T-cell (primary cell): ENCODE data around the gene SLC37A1. TPM values are rescaled to one million over a fixed set of nuclear protein-coding genes. Genes with fewer than 3 reads are reported as not detected.

Experiments
- ATAC-seq, 4 experiments: fragments of 200-7000 bp in 3 of 4; fragments of 150-1000 bp in 1 of 4; cut with Tn5 transposase; replicated peaks in 1 of 4; 1 replicate in 3 of 4; 2 replicates in 1 of 4; pipeline ENCODE4 v1.10.0; 2021; ENCODE audit warnings: moderate library complexity in 3 of 4, mild to moderate bottlenecking in 2 of 4, moderate number of reproducible peaks in 1 of 4
- CTCF ChIA-PET, 2 donors: fragments of 300-600 bp; sonication (Branson Sonifier 250); formaldehyde crosslinking; loops; one replicate each; lab custom pipeline; 2022; ENCODE audit warnings: antibody characterized with exemption in 2 of 2; lab: Charles Lee
- POLR2A ChIA-PET, 2 donors: fragments of 300-600 bp; sonication (Branson Sonifier 250); formaldehyde crosslinking; loops; one replicate each; lab custom pipeline; 2022; ENCODE audit warnings: antibody characterized with exemption in 2 of 2; lab: Charles Lee
- DNase-seq, 35 experiments: peaks; one replicate each; pipeline versions ENCODE4 v3.0.0 to v3.0.0-alpha.2; 2013 to 2023
- H3K27ac ChIP-seq: one replicate; pipeline ENCODE4 v1.5.1; 2013; ENCODE audit warnings: low read length
- H3K27me3 ChIP-seq, 2 experiments: replicated peaks in 1 of 2; 1 replicate in 1 of 2; 2 replicates in 1 of 2; pipeline versions ENCODE4 v1.6.1 to v1.7.0; 2013; ENCODE audit warnings: low read length in 1 of 2, mixed read lengths in 1 of 2; ENCODE audit not compliant: control insufficient read depth in 2 of 2, insufficient read depth in 2 of 2; ENCODE audit errors: extremely low read depth in 1 of 2
- H3K36me3 ChIP-seq, 2 donors: 1 replicate in 1 of 2; 2 replicates in 1 of 2; pipeline versions ENCODE4 v1.6.1 to v1.7.0; 2013; ENCODE audit warnings: low read length in 1 of 2; ENCODE audit not compliant: control insufficient read depth in 2 of 2, insufficient read depth in 1 of 2; ENCODE audit errors: extremely low read depth in 1 of 2
- H3K4me1 ChIP-seq, 2 experiments: 1 replicate in 1 of 2; 2 replicates in 1 of 2; pipeline versions ENCODE4 v1.6.1 to v1.7.0; 2013; ENCODE audit warnings: low read length in 2 of 2, mixed read lengths in 1 of 2; ENCODE audit not compliant: insufficient read depth in 2 of 2, control insufficient read depth in 1 of 2; ENCODE audit errors: extremely low read depth in 1 of 2
- H3K4me3 ChIP-seq, 2 donors: 1 replicate in 1 of 2; 2 replicates in 1 of 2; pipeline versions ENCODE4 v1.5.1 to v1.7.0; 2013; ENCODE audit warnings: mild to moderate bottlenecking in 2 of 2, low read length in 1 of 2, moderate library complexity in 1 of 2; ENCODE audit not compliant: control insufficient read depth in 1 of 2; ENCODE audit errors: extremely low read depth in 1 of 2
- H3K9me3 ChIP-seq: 2 replicates; pipeline ENCODE4 v1.7.0; 2013
- H3K27ac Mint-ChIP-seq, 2 donors: one replicate each; pipeline ENCODE4 v1.8.0; 2020 to 2021; ENCODE audit warnings: mild to moderate bottlenecking in 2 of 2, mixed read lengths in 2 of 2
- H3K27me3 Mint-ChIP-seq, 2 donors: one replicate each; pipeline ENCODE4 v1.8.0; 2021 to 2022; ENCODE audit warnings: mixed read lengths in 2 of 2
- H3K36me3 Mint-ChIP-seq: one replicate; pipeline ENCODE4 v1.8.0; 2021; ENCODE audit warnings: mixed read lengths
- H3K4me1 Mint-ChIP-seq, 3 donors: one replicate each; pipeline ENCODE4 v1.8.0; 2020 to 2022; ENCODE audit warnings: mixed read lengths in 3 of 3, mild to moderate bottlenecking in 1 of 3
- H3K4me3 Mint-ChIP-seq, 3 donors: one replicate each; pipeline ENCODE4 v1.8.0; 2020 to 2022; ENCODE audit warnings: mild to moderate bottlenecking in 3 of 3, mixed read lengths in 3 of 3, moderate library complexity in 3 of 3
- H3K9me3 Mint-ChIP-seq, 3 donors: one replicate each; pipeline ENCODE4 v1.8.0; 2020 to 2022; ENCODE audit warnings: mixed read lengths in 3 of 3
- WGBS: methylation state at CpG from one replicate; pipeline ENCODE4 v1.1.5; 2013; ENCODE audit warnings: missing lambda C conversion rate; ENCODE audit not compliant: insufficient coverage; 5-methylcytosine and 5-hydroxymethylcytosine counted together
- total RNA-seq, 35 experiments: library from RNA in 6 of 35; stranded (reverse) in 6 of 35; fragments of 120-200 nt in 1 of 35; gene quantifications; one replicate each; pipeline versions ENCODE4 v1.2.1 to v1.2.4 and lab custom pipeline; 2013 to 2026

Gene SLC37A1
- total RNA-seq, 5 donors from 2014 or later (not counting 1 experiment from before 2014, with no cell fraction given): 18.7 to 26.3 (median 22.6) TPM

- H3K27me3 ChIP-seq: no peaks in the 10 kb centered on the region
- H3K9me3 ChIP-seq: no peaks in the 10 kb centered on the region
- ChIA-PET CTCF (interaction anchor here (0.5 to 0.6 kb wide), 2 partner anchors 39 to 47 kb away, joined by 3 read pairs; no protein-coding TSS in a partner anchor), POLR2A (interaction anchor here (0.6 to 1.1 kb wide), 7 partner anchors 13 to 616 kb away, joined by 3 to 8 read pairs (median 3); partner anchors contain the start of gene UBASH3A (in 1 of the 2))
- Mint-ChIP-seq H3K27ac (peak overlapping the region; percentile 76 to 82), H3K27me3 (no peaks in the 10 kb centered on the region), H3K4me3 (peak overlapping the region; percentile 85 to 91 (median 87)), H3K9me3 (no peaks in the 10 kb centered on the region), H3K4me1 (peaks cover 30 to 47% (median 43%) of the 10 kb centered on the region in 3 donors), H3K36me3 (peaks cover 25% of the 10 kb centered on the region)
- H3K4me3 ChIP-seq: peak overlapping the region; percentile 81 to 87
- WGBS: under 1% methylated on average over 69 of the region's 77 CpGs
- DNase-seq (peak; percentile 23 to 75 (median 50)), ATAC-seq (peak; percentile 71 to 84 (median 74))
- H3K36me3 ChIP-seq: peaks cover 4 to 13% of the 10 kb centered on the region in 2 donors
- H3K27ac ChIP-seq: peak overlapping the region; percentile 63
- H3K4me1 ChIP-seq: peaks cover 3 to 21% of the 10 kb centered on the region in 2 experiments
These were observed 582 bp downstream of the SLC37A1 start for GRCh38 chr21:42513985-42514882.

- peaks cover 31% of the 10 kb centered on the region for H3K36me3 Mint-ChIP-seq
- no peak for ATAC-seq
- peak overlapping the region; percentile 81 to 87 for H3K4me3 ChIP-seq
These were observed 1.2 kb downstream of the SLC37A1 start for GRCh38 chr21:42514883-42515228.

GRCh38 chr21:42515708-42516502 is 2.3 kb downstream of the SLC37A1 start:
- WGBS: 96% methylated on average over 5 of the region's 12 CpGs
- Mint-ChIP-seq H3K9me3 (no peaks in the 10 kb centered on the region), H3K27ac (no peak overlapping the region), H3K27me3 (no peaks in the 10 kb centered on the region), H3K4me3 (peak overlapping the region; percentile 85 to 91 (median 87)), H3K36me3 (peaks cover 37% of the 10 kb centered on the region), H3K4me1 (peaks cover 36 to 49% (median 49%) of the 10 kb centered on the region in 3 donors)
- ChIA-PET CTCF (no interaction called here), POLR2A (interaction anchor here in 1 of 2 donors (0.6 kb wide), 1 partner anchor 61 kb away, joined by 3 read pairs; no protein-coding TSS in a partner anchor)
- Histone ChIP-seq H3K4me3 (no peak overlapping the region), H3K36me3 (peaks cover 8 to 25% of the 10 kb centered on the region in 2 donors), H3K4me1 (peaks cover 3 to 21% of the 10 kb centered on the region in 2 experiments), H3K9me3 (no peaks in the 10 kb centered on the region), H3K27ac (no peak overlapping the region), H3K27me3 (no peaks in the 10 kb centered on the region)
- ATAC-seq (no peak), DNase-seq (no peak)

More at GRCh38 chr21:42514883-42515228, 1.2 kb downstream of the SLC37A1 start:
- H3K4me1 Mint-ChIP-seq: peaks cover 33 to 47% (median 47%) of the 10 kb centered on the region in 3 donors
- H3K27ac Mint-ChIP-seq: peak overlapping the region; percentile 50 to 82
- Histone ChIP-seq H3K27ac (no peak overlapping the region), H3K36me3 (peaks cover 8 to 19% of the 10 kb centered on the region in 2 donors), H3K27me3 (no peaks in the 10 kb centered on the region), H3K9me3 (no peaks in the 10 kb centered on the region), H3K4me1 (peaks cover 3 to 21% of the 10 kb centered on the region in 2 experiments)
- ChIA-PET CTCF (no interaction called here), POLR2A (interaction anchor here (0.6 to 1.1 kb wide), 5 partner anchors 17 to 617 kb away, joined by 3 to 6 read pairs (median 3); partner anchors contain the start of gene UBASH3A (in 1 of the 2))
- peak overlapping the region; percentile 85 to 91 (median 87) for H3K4me3 Mint-ChIP-seq
- 10% methylated on average over 2 of the region's 5 CpGs for WGBS
- no peaks in the 10 kb centered on the region for H3K9me3 Mint-ChIP-seq
- no peaks in the 10 kb centered on the region for H3K27me3 Mint-ChIP-seq
- DNase-seq: no peak

GRCh38 chr21:42518215-42518614 is 4.6 kb downstream of the SLC37A1 start:
- DNase-seq (no peak), ATAC-seq (no peak)
- Mint-ChIP-seq H3K36me3 (peaks cover 55% of the 10 kb centered on the region), H3K9me3 (no peaks in the 10 kb centered on the region), H3K27ac (no peak overlapping the region), H3K4me3 (no peak overlapping the region), H3K4me1 (peaks cover 32 to 51% (median 46%) of the 10 kb centered on the region in 3 donors), H3K27me3 (no peaks in the 10 kb centered on the region)
- ChIA-PET POLR2A (no interaction called here), CTCF (no interaction called here)
- no peak overlapping the region for H3K27ac ChIP-seq
- WGBS: 92% methylated on average over 6 of the region's 11 CpGs
- no peaks in the 10 kb centered on the region for H3K27me3 ChIP-seq
- H3K4me1 ChIP-seq: peaks cover 3 to 17% of the 10 kb centered on the region in 2 experiments
- no peak overlapping the region for H3K4me3 ChIP-seq
- H3K9me3 ChIP-seq: no peaks in the 10 kb centered on the region
- H3K36me3 ChIP-seq: peaks cover 12 to 34% of the 10 kb centered on the region in 2 donors

- H3K4me1 Mint-ChIP-seq: peaks cover 31 to 51% (median 45%) of the 10 kb centered on the region in 3 donors
- H3K4me3 ChIP-seq: no peak overlapping the region
- no peak overlapping the region for H3K27ac Mint-ChIP-seq
- H3K9me3 ChIP-seq: no peaks in the 10 kb centered on the region
- CTCF ChIA-PET: no interaction called here
- POLR2A ChIA-PET: no interaction called here
- ATAC-seq: no peak
- WGBS: 91% methylated on average over 5 of the region's 7 CpGs
- no peaks in the 10 kb centered on the region for H3K9me3 Mint-ChIP-seq
- no peak overlapping the region for H3K27ac ChIP-seq
- H3K4me3 Mint-ChIP-seq: no peak overlapping the region
- no peaks in the 10 kb centered on the region for H3K27me3 ChIP-seq
- no peaks in the 10 kb centered on the region for H3K27me3 Mint-ChIP-seq
- H3K4me1 ChIP-seq: peaks cover 3 to 15% of the 10 kb centered on the region in 2 experiments
- peaks cover 55% of the 10 kb centered on the region for H3K36me3 Mint-ChIP-seq
- peaks cover 12 to 38% of the 10 kb centered on the region in 2 donors for H3K36me3 ChIP-seq
- no peak for DNase-seq
These were observed 5.0 kb downstream of the SLC37A1 start for GRCh38 chr21:42518626-42519025.
